GM23338 (cell line): ENCODE measurements around the gene ADRA1B. TPM values are rescaled to one million over a fixed set of nuclear protein-coding genes. Genes with fewer than 3 reads are reported as not detected.

Experiments used
- ATAC-seq: fragments of 200-7000 bp; cut with Tn5 transposase; 3 replicates; pipeline ENCODE4 v1.9.1; 2020
- DNase-seq: peaks from one replicate; pipeline ENCODE4 v3.0.0-alpha.2; 2015; ENCODE audit warnings: low spot score
- H2AFZ ChIP-seq: fragments of 200-600 bp; sonication (generic); 2 replicates; pipeline ENCODE4 v1.8.0; 2016; ENCODE audit warnings: antibody characterized with exemption, mild to moderate bottlenecking, moderate library complexity
- H3F3A ChIP-seq: fragments of 200-600 bp; sonication (generic); replicated peaks from 2 replicates; pipeline ENCODE4 v1.8.0; 2017; ENCODE audit warnings: antibody characterized with exemption, mixed run types, low read depth
- H3K27ac ChIP-seq: fragments of 200-600 bp; sonication (generic); 2 replicates; pipeline ENCODE4 v1.6.1; 2016; ENCODE audit warnings: low read depth
- H3K27me3 ChIP-seq: fragments of 200-600 bp; sonication (generic); 2 replicates; pipeline ENCODE4 v1.8.0; 2016; ENCODE audit warnings: mild to moderate bottlenecking, mixed run types, moderate library complexity; ENCODE audit not compliant: insufficient read depth
- H3K36me3 ChIP-seq: fragments of 200-600 bp; sonication (generic); 2 replicates; pipeline ENCODE4 v1.8.0; 2016; ENCODE audit warnings: mild to moderate bottlenecking; ENCODE audit not compliant: insufficient read depth
- H3K4me1 ChIP-seq: fragments of 200-600 bp; sonication (generic); 2 replicates; pipeline ENCODE4 v1.8.0; 2016; ENCODE audit warnings: mild to moderate bottlenecking, moderate library complexity; ENCODE audit not compliant: insufficient read depth
- H3K4me2 ChIP-seq: fragments of 200-600 bp; sonication (generic); 2 replicates; pipeline ENCODE4 v1.7.1; 2017; ENCODE audit warnings: mixed run types
- H3K4me3 ChIP-seq: fragments of 200-600 bp; sonication (generic); 2 replicates; pipeline ENCODE4 v1.6.1; 2016; ENCODE audit warnings: mixed run types
- H3K79me2 ChIP-seq: fragments of 200-600 bp; sonication (generic); replicated peaks from 2 replicates; pipeline ENCODE4 v1.8.0; 2017; ENCODE audit warnings: mild to moderate bottlenecking; ENCODE audit not compliant: insufficient read depth
- H3K9me2 ChIP-seq: fragments of 200-600 bp; sonication (generic); 2 replicates; pipeline ENCODE4 v1.8.0; 2017; ENCODE audit not compliant: insufficient read depth
- H4K20me1 ChIP-seq: fragments of 200-600 bp; sonication (generic); replicated peaks from 2 replicates; pipeline ENCODE4 v1.8.0; 2017; ENCODE audit warnings: mild to moderate bottlenecking; ENCODE audit not compliant: insufficient read depth
- H3K27ac Mint-ChIP-seq: 2 replicates; pipeline ENCODE4 v1.8.0; 2020; ENCODE audit warnings: inconsistent platforms, mild to moderate bottlenecking, moderate library complexity, mixed read lengths
- H3K27me3 Mint-ChIP-seq: 3 replicates; pipeline ENCODE4 v1.8.0; 2022; ENCODE audit warnings: low read depth, mild to moderate bottlenecking, moderate library complexity, mixed read lengths, inconsistent platforms; ENCODE audit not compliant: insufficient read depth, poor library complexity
- H3K36me3 Mint-ChIP-seq: 3 replicates; pipeline ENCODE4 v1.8.0; 2021; ENCODE audit warnings: low read depth, mild to moderate bottlenecking, inconsistent platforms, moderate library complexity, mixed read lengths
- H3K4me1 Mint-ChIP-seq: 3 replicates; pipeline ENCODE4 v1.8.0; 2020; ENCODE audit warnings: mild to moderate bottlenecking, inconsistent platforms, mixed read lengths
- H3K4me3 Mint-ChIP-seq: 3 replicates; pipeline ENCODE4 v1.8.0; 2021; ENCODE audit warnings: moderate library complexity, mild to moderate bottlenecking, inconsistent platforms, mixed read lengths
- H3K9me3 Mint-ChIP-seq: 3 replicates; pipeline ENCODE4 v1.8.0; 2020; ENCODE audit warnings: moderate library complexity, mild to moderate bottlenecking, inconsistent platforms, mixed read lengths
- CREB1 ChIP-seq: fragments of 250-450 bp; sonication (Bioruptor Pico); IDR thresholded peaks from 2 replicates; pipeline ENCODE4 v1.5.0; 2020; ENCODE audit warnings: low read depth, mild to moderate bottlenecking, moderate library complexity
- EZH2 ChIP-seq: fragments of 200-600 bp; sonication (generic); IDR thresholded peaks from one replicate; pipeline ENCODE4 v1.8.0; 2017; ENCODE audit warnings: antibody characterized with exemption, mild to moderate bottlenecking, low read depth; ENCODE audit not compliant: unreplicated experiment
- EZH2phosphoT487 ChIP-seq: fragments of 200-600 bp; sonication (generic); IDR thresholded peaks from one replicate; pipeline ENCODE4 v1.8.1; 2018; ENCODE audit warnings: antibody characterized with exemption; ENCODE audit not compliant: unreplicated experiment
- JUNB ChIP-seq: IDR thresholded peaks from one replicate; pipeline ENCODE4 v1.6.1; 2016; ENCODE audit warnings: antibody characterized with exemption; ENCODE audit not compliant: unreplicated experiment
- NANOG ChIP-seq: IDR thresholded peaks from 2 replicates; pipeline ENCODE4 v1.6.1; 2016; ENCODE audit warnings: antibody characterized with exemption, borderline replicate concordance
- POLR2AphosphoS5 ChIP-seq: IDR thresholded peaks from 2 replicates; pipeline ENCODE4 v1.6.1; 2016; ENCODE audit warnings: antibody characterized with exemption, low read depth
- STAT1 ChIP-seq: IDR thresholded peaks from one replicate; pipeline ENCODE4 v1.6.1; 2016; ENCODE audit warnings: antibody characterized with exemption; ENCODE audit not compliant: unreplicated experiment
- ZNF114 ChIP-seq: fragments of 250-450 bp; sonication (Bioruptor Pico); IDR thresholded peaks from 2 replicates; pipeline ENCODE4 v1.5.0; 2020; ENCODE audit warnings: mild to moderate bottlenecking, moderate library complexity
- ZNF331 ChIP-seq: fragments of 250-450 bp; sonication (Bioruptor Pico); IDR thresholded peaks from 2 replicates; pipeline ENCODE4 v1.5.0; 2020; ENCODE audit warnings: low read depth, mild to moderate bottlenecking, moderate library complexity
- long read RNA-seq: library from polyadenylated mRNA; unstranded; transcript quantifications from one replicate; pipeline ENCODE4 v2.0.0, GENCODE V29; 2020; ENCODE audit not compliant: unreplicated experiment
- polyA plus RNA-seq: library from polyadenylated mRNA; unstranded; fragments of >200 nt; fragmentation: Nextera tagmentation; extraction: Ambion mirVana; gene quantifications from 2 replicates; pipeline ENCODE4 v1.2.1, GENCODE V29; 2016
- total RNA-seq: library from RNA; depleted of rRNA; stranded (reverse); fragments of >200 nt; shearing (Covaris generic); gene quantifications from 2 replicates; pipeline ENCODE4 v1.2.3, GENCODE V29; 2014; rRNA removed
- TF ChIP-seq, protein P1 (sequence below): fragments of 250-450 bp; sonication (Bioruptor Pico); IDR thresholded peaks from 2 replicates; pipeline ENCODE4 v1.5.0; 2020; ENCODE audit warnings: mild to moderate bottlenecking, moderate library complexity
- TF ChIP-seq, protein P2 (sequence below), 2 experiments: fragments of 200-600 bp in 1 of 2; sonication (generic) in 1 of 2; conservative IDR thresholded peaks; 2 replicates each; pipeline versions ENCODE4 v1.5.1 to v1.6.1; 2016 to 2017; ENCODE audit warnings: antibody characterized with exemption in 2 of 2, low read depth in 2 of 2, mild to moderate bottlenecking in 2 of 2, moderate library complexity in 1 of 2
- TF ChIP-seq, protein P3 (sequence below): IDR thresholded peaks from one replicate; pipeline ENCODE4 v1.6.1; 2018; ENCODE audit warnings: antibody characterized with exemption; ENCODE audit not compliant: unreplicated experiment
- TF ChIP-seq, protein P4 (sequence below): IDR thresholded peaks from 2 replicates; pipeline ENCODE4 v1.6.1; 2016; ENCODE audit warnings: antibody characterized with exemption

The ADRA1B gene
- total RNA-seq, result not detected in 2 replicates
- polyA plus RNA-seq, result not detected in 2 replicates
- long read RNA-seq, result 0 reads

- H3F3A ChIP-seq, result no peaks in the 10 kb centered on the region
- peak within 1 kb of the TSS; percentile 97 for H2AFZ ChIP-seq
- Mint-ChIP-seq H3K27ac (no peak within 1 kb of the TSS), H3K4me3 (peak within 1 kb of the TSS; percentile 80), H3K4me1 (peaks cover 6% of the 10 kb centered on the region), H3K9me3 (no peaks in the 10 kb centered on the region), H3K27me3 (peaks cover 23% of the 10 kb centered on the region), H3K36me3 (no peaks in the 10 kb centered on the region)
- TF ChIP-seq, protein P1, sequence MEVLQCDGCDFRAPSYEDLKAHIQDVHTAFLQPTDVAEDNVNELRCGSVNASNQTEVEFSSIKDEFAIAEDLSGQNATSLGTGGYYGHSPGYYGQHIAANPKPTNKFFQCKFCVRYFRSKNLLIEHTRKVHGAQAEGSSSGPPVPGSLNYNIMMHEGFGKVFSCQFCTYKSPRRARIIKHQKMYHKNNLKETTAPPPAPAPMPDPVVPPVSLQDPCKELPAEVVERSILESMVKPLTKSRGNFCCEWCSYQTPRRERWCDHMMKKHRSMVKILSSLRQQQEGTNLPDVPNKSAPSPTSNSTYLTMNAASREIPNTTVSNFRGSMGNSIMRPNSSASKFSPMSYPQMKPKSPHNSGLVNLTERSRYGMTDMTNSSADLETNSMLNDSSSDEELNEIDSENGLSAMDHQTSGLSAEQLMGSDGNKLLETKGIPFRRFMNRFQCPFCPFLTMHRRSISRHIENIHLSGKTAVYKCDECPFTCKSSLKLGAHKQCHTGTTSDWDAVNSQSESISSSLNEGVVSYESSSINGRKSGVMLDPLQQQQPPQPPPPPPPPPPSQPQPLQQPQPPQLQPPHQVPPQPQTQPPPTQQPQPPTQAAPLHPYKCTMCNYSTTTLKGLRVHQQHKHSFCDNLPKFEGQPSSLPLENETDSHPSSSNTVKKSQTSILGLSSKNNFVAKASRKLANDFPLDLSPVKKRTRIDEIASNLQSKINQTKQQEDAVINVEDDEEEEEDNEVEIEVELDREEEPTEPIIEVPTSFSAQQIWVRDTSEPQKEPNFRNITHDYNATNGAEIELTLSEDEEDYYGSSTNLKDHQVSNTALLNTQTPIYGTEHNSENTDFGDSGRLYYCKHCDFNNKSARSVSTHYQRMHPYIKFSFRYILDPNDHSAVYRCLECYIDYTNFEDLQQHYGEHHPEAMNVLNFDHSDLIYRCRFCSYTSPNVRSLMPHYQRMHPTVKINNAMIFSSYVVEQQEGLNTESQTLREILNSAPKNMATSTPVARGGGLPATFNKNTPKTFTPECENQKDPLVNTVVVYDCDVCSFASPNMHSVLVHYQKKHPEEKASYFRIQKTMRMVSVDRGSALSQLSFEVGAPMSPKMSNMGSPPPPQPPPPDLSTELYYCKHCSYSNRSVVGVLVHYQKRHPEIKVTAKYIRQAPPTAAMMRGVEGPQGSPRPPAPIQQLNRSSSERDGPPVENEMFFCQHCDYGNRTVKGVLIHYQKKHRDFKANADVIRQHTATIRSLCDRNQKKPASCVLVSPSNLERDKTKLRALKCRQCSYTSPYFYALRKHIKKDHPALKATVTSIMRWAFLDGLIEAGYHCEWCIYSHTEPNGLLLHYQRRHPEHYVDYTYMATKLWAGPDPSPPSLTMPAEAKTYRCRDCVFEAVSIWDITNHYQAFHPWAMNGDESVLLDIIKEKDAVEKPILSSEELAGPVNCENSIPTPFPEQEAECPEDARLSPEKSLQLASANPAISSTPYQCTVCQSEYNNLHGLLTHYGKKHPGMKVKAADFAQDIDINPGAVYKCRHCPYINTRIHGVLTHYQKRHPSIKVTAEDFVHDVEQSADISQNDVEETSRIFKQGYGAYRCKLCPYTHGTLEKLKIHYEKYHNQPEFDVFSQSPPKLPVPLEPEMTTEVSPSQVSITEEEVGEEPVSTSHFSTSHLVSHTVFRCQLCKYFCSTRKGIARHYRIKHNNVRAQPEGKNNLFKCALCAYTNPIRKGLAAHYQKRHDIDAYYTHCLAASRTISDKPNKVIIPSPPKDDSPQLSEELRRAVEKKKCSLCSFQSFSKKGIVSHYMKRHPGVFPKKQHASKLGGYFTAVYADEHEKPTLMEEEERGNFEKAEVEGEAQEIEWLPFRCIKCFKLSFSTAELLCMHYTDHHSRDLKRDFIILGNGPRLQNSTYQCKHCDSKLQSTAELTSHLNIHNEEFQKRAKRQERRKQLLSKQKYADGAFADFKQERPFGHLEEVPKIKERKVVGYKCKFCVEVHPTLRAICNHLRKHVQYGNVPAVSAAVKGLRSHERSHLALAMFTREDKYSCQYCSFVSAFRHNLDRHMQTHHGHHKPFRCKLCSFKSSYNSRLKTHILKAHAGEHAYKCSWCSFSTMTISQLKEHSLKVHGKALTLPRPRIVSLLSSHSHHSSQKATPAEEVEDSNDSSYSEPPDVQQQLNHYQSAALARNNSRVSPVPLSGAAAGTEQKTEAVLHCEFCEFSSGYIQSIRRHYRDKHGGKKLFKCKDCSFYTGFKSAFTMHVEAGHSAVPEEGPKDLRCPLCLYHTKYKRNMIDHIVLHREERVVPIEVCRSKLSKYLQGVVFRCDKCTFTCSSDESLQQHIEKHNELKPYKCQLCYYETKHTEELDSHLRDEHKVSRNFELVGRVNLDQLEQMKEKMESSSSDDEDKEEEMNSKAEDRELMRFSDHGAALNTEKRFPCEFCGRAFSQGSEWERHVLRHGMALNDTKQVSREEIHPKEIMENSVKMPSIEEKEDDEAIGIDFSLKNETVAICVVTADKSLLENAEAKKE (CRISPR knock-in tag), result no peak
- TF ChIP-seq NANOG, result no peak
- TF ChIP-seq ZNF114 (CRISPR knock-in tag), result no peak
- TF ChIP-seq, protein P2, sequence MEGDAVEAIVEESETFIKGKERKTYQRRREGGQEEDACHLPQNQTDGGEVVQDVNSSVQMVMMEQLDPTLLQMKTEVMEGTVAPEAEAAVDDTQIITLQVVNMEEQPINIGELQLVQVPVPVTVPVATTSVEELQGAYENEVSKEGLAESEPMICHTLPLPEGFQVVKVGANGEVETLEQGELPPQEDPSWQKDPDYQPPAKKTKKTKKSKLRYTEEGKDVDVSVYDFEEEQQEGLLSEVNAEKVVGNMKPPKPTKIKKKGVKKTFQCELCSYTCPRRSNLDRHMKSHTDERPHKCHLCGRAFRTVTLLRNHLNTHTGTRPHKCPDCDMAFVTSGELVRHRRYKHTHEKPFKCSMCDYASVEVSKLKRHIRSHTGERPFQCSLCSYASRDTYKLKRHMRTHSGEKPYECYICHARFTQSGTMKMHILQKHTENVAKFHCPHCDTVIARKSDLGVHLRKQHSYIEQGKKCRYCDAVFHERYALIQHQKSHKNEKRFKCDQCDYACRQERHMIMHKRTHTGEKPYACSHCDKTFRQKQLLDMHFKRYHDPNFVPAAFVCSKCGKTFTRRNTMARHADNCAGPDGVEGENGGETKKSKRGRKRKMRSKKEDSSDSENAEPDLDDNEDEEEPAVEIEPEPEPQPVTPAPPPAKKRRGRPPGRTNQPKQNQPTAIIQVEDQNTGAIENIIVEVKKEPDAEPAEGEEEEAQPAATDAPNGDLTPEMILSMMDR (conservative IDR thresholded peaks at IDR 0.05; ENCODE audit: low read depth in 2 of 2), result peak; percentile 28 to 82; a peak in 2 of 4 replicates
- TF ChIP-seq EZH2, result no peak
- TF ChIP-seq ZNF331, result no peak
- TF ChIP-seq CREB1 (CRISPR knock-in tag), result 0 out of 2 replicates have a peak, but pooled peaks have one; percentile 41
- TF ChIP-seq, protein P3, sequence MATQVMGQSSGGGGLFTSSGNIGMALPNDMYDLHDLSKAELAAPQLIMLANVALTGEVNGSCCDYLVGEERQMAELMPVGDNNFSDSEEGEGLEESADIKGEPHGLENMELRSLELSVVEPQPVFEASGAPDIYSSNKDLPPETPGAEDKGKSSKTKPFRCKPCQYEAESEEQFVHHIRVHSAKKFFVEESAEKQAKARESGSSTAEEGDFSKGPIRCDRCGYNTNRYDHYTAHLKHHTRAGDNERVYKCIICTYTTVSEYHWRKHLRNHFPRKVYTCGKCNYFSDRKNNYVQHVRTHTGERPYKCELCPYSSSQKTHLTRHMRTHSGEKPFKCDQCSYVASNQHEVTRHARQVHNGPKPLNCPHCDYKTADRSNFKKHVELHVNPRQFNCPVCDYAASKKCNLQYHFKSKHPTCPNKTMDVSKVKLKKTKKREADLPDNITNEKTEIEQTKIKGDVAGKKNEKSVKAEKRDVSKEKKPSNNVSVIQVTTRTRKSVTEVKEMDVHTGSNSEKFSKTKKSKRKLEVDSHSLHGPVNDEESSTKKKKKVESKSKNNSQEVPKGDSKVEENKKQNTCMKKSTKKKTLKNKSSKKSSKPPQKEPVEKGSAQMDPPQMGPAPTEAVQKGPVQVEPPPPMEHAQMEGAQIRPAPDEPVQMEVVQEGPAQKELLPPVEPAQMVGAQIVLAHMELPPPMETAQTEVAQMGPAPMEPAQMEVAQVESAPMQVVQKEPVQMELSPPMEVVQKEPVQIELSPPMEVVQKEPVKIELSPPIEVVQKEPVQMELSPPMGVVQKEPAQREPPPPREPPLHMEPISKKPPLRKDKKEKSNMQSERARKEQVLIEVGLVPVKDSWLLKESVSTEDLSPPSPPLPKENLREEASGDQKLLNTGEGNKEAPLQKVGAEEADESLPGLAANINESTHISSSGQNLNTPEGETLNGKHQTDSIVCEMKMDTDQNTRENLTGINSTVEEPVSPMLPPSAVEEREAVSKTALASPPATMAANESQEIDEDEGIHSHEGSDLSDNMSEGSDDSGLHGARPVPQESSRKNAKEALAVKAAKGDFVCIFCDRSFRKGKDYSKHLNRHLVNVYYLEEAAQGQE, result no peak
- no peak for TF ChIP-seq POLR2AphosphoS5
- no peak for TF ChIP-seq STAT1
- TF ChIP-seq EZH2phosphoT487, result no peak
- TF ChIP-seq, protein P4, sequence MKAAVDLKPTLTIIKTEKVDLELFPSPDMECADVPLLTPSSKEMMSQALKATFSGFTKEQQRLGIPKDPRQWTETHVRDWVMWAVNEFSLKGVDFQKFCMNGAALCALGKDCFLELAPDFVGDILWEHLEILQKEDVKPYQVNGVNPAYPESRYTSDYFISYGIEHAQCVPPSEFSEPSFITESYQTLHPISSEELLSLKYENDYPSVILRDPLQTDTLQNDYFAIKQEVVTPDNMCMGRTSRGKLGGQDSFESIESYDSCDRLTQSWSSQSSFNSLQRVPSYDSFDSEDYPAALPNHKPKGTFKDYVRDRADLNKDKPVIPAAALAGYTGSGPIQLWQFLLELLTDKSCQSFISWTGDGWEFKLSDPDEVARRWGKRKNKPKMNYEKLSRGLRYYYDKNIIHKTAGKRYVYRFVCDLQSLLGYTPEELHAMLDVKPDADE, result no peak
- TF ChIP-seq JUNB, result no peak
- peak; percentile 94 for ATAC-seq
- H3K4me1 ChIP-seq, result peaks cover 8% of the 10 kb centered on the region; the same call in 1 of the 2 replicates
- no peaks in the 10 kb centered on the region for H3K36me3 ChIP-seq
- H3K27ac ChIP-seq, result no peak within 1 kb of the TSS
- H3K79me2 ChIP-seq, result no peaks in the 10 kb centered on the region
- H3K4me3 ChIP-seq, result peak within 1 kb of the TSS; percentile 62
- H4K20me1 ChIP-seq, result no peaks in the 10 kb centered on the region
- DNase-seq, result peak; percentile 86
- H3K27me3 ChIP-seq, result peaks cover 43% of the 10 kb centered on the region
- peak within 1 kb of the TSS; percentile 86 for H3K4me2 ChIP-seq
- no peaks in the 10 kb centered on the region for H3K9me2 ChIP-seq
Observed at GRCh38 chr5:159915904-159916840, at the start of gene ADRA1B. TSS of gene ADRA1B (plus strand) at chr5:159916482. CDS start at chr5:159916906, 424 bp downstream.
